HFFc6 (cell line): ENCODE measurements around the gene RAI1. TPM values are rescaled to one million over a fixed set of nuclear protein-coding genes. Genes with fewer than 3 reads are reported as not detected.
A peak's percentile ranks its signal among the peaks of the same experiment; 100 is the strongest.

Experiments
- DNase-seq: peaks from one replicate; pipeline ENCODE4 v3.0.0-alpha.2; 2018
- H3K27ac Mint-ChIP-seq: 2 replicates; pipeline ENCODE4 v1.8.0; 2020; ENCODE audit warnings: mild to moderate bottlenecking, mixed read lengths
- H3K27me3 Mint-ChIP-seq: 2 replicates; pipeline ENCODE4 v1.8.0; 2021; ENCODE audit warnings: mild to moderate bottlenecking, moderate library complexity, mixed read lengths; ENCODE audit not compliant: insufficient read depth
- H3K36me3 Mint-ChIP-seq: 2 replicates; pipeline ENCODE4 v1.8.0; 2021; ENCODE audit warnings: low read depth, mixed read lengths
- H3K4me1 Mint-ChIP-seq: 2 replicates; pipeline ENCODE4 v1.8.0; 2020; ENCODE audit warnings: low read depth, mixed read lengths
- H3K4me3 Mint-ChIP-seq: 2 replicates; pipeline ENCODE4 v1.8.0; 2020; ENCODE audit warnings: mild to moderate bottlenecking, moderate library complexity, mixed read lengths
- H3K9me3 Mint-ChIP-seq: 2 replicates; pipeline ENCODE4 v1.8.0; 2020; ENCODE audit warnings: mild to moderate bottlenecking, mixed read lengths
- total RNA-seq, 6 experiments: library from RNA; stranded (reverse); fragmentation: NEBNext Ultra II Directional; extraction: Animal tissue kit (Norgen Biotek cat#: 25700); gene quantifications; 2 replicates in 1 of 6; 3 replicates in 5 of 6; pipeline ENCODE4 v1.2.3, GENCODE V29; 2021
- TF ChIP-seq, protein P1 (sequence below): fragments of 200-600 bp; sonication (generic); IDR thresholded peaks from 2 replicates; pipeline ENCODE4 v1.5.0; 2021; ENCODE audit warnings: antibody characterized with exemption, mild to moderate bottlenecking

The RAI1 gene
- total RNA-seq, 6 experiments from 2014 or later, result 26.9 to 29.3 (median 29.0) TPM

DNA sequence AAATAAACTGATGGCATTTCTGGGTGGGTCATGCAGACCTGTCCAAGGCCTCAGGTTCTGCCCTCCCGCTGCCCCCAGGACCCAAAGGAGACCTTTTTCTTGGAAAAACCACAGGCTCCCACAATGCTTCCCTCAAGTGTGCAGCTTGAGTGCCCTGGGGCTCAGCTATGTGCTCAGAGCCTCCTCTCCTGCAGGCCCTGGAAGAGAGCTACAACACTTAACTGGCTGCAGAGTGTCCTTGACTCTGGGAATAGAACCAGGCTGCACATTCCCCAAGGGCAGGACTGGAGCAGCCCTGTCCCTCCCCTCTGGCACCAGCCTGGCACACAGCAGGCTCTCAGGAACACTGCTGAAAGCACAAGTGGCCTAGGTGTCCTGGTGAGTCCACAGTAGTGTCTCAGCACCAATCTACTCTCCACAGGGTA is 160.4 kb downstream of the RAI1 start:
- no peak for DNase-seq
- Mint-ChIP-seq H3K4me1 (peaks cover 41% of the 10 kb centered on the region), H3K27me3 (peaks cover 18% of the 10 kb centered on the region), H3K36me3 (no peaks in the 10 kb centered on the region), H3K4me3 (peak overlapping the region; percentile 70; the same call in 1 of the 2 replicates), H3K27ac (peak overlapping the region; percentile 87), H3K9me3 (no peaks in the 10 kb centered on the region)
- TF ChIP-seq, protein P1, sequence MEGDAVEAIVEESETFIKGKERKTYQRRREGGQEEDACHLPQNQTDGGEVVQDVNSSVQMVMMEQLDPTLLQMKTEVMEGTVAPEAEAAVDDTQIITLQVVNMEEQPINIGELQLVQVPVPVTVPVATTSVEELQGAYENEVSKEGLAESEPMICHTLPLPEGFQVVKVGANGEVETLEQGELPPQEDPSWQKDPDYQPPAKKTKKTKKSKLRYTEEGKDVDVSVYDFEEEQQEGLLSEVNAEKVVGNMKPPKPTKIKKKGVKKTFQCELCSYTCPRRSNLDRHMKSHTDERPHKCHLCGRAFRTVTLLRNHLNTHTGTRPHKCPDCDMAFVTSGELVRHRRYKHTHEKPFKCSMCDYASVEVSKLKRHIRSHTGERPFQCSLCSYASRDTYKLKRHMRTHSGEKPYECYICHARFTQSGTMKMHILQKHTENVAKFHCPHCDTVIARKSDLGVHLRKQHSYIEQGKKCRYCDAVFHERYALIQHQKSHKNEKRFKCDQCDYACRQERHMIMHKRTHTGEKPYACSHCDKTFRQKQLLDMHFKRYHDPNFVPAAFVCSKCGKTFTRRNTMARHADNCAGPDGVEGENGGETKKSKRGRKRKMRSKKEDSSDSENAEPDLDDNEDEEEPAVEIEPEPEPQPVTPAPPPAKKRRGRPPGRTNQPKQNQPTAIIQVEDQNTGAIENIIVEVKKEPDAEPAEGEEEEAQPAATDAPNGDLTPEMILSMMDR, result no peak

DNA sequence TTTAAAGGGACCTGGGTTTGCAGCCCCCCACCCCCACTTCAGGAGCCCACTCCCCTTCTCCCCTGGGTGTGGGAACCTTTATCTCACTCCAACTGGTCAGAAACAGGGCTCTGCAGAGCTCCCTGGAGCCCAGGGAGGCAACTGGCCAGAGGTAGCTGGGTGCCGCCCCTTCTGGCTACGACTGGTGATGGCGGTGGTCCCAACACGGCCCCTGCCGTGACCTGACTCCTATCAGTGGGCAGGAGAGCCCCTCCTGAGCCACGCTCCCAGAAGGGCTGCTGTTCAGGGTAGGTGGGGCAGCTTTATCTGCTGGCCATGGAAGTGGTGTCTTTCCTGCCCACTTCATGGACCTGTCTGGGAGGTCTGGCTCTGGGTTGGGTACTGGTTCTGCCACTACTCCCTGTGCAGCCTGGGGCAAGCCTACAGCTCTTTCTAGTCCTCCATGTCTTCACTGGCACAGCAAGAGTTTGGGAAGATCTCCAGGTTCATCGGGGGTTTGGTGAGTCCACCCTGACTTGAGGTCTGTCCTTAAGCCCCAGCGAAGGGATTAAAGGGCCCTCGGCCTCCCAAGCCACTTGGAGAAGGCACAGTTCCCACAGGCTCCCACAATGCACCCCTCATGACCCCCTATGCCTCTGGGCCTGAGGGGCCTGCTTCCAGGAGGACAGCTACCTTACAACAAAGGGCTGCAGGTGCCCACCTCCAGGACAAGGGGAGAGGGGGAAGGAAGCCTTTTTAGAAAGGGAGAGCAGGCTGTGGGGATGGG is 161.0 kb downstream of the RAI1 start:
- Mint-ChIP-seq H3K4me1 (peaks cover 36% of the 10 kb centered on the region), H3K9me3 (no peaks in the 10 kb centered on the region), H3K27ac (peak overlapping the region; percentile 87), H3K36me3 (no peaks in the 10 kb centered on the region), H3K27me3 (peaks cover 18% of the 10 kb centered on the region), H3K4me3 (no peak overlapping the region)
- TF ChIP-seq, protein P1, result no peak
- DNase-seq, result no peak

DNA sequence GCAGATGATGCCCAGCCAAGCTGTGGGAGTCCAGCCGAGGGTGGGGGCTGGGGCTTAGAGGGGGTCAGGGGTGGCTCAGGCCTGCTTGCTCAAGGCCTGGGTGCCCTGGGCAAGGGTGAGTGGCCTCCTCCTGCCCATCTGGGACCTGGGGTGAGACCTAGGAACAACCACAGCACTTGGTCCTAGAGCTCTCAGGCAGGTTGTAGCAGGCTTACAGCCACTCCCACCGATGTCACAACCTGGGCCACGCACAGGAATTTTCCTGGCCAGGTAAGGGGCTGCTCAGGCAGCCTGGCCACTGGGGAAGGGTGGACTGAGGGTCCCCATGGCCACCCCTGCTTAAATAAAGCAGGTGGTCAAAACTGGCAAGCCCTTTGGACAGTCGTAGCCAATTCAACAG is 161.8 kb downstream of the RAI1 start:
- Mint-ChIP-seq H3K27ac (no peak overlapping the region), H3K4me1 (peaks cover 28% of the 10 kb centered on the region), H3K4me3 (no peak overlapping the region), H3K9me3 (no peaks in the 10 kb centered on the region), H3K27me3 (peaks cover 21% of the 10 kb centered on the region; the same call in 1 of the 2 replicates), H3K36me3 (no peaks in the 10 kb centered on the region)
- no peak for DNase-seq
- TF ChIP-seq, protein P1, result no peak

DNA sequence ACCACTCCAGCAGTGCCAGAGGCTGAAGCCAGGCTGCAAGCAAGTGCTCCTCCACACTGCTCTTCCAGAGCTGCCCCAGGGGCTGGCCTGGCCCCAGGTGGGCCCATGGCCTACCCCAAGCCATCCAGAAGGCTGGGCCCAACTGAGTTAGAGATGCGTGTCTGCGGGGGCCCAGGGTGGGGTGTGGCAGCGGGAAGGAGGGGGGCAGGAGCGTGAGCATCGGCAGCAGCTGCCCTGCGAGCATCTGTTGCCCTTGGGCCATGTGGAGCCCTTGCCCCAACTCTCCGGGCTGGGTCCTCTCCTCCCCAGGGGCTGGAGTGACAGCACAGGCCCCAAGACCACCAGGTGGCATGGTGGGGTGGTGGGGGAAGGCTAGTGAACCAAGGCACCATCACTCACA is 162.8 kb downstream of the RAI1 start:
- Mint-ChIP-seq H3K4me1 (peaks cover 21% of the 10 kb centered on the region), H3K4me3 (no peak overlapping the region; the same call in 1 of the 2 replicates), H3K27me3 (peaks cover 21% of the 10 kb centered on the region; the same call in 1 of the 2 replicates), H3K27ac (no peak overlapping the region), H3K9me3 (no peaks in the 10 kb centered on the region), H3K36me3 (no peaks in the 10 kb centered on the region)
- TF ChIP-seq, protein P1, result no peak
- DNase-seq, result no peak

DNA sequence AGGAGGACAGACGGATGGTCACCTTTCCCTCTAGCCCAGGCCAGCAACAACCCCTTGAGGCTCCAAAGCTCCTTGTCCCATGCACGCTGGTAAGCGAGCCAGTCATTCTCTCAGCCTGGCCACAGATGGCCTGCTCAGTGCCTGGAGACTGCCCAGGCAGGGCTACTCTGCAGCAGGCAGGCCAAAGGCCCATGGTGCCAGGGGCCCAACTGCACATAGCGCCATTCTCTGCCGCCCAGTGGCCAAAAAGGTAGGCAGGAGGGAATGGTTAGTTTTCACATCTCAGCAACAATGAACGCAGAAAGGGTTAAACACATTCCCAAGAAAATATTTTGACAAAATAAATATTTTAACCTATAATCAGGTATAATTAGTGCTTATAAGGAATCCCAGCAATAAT is 163.2 kb downstream of the RAI1 start:
- Mint-ChIP-seq H3K9me3 (no peaks in the 10 kb centered on the region), H3K27me3 (peaks cover 21% of the 10 kb centered on the region; the same call in 1 of the 2 replicates), H3K36me3 (no peaks in the 10 kb centered on the region), H3K4me1 (peaks cover 21% of the 10 kb centered on the region), H3K27ac (no peak overlapping the region), H3K4me3 (no peak overlapping the region; the same call in 1 of the 2 replicates)
- no peak for DNase-seq
- TF ChIP-seq, protein P1, result peak; percentile 31; the same call in 1 of the 2 replicates
